ENCODE results near the gene PPM1D.
"Not testable (repeated sequence)": the region's sequence is repeated elsewhere in the genome, so short reads cannot be mapped to it uniquely, and the experiment has no call there.

PPM1D gene

GRCh38 chr17:60599620-60600489 lies at the start of gene PPM1D:
PPM1D (plus strand) TSS chr17:60600193; CDS start chr17:60600415, 222 bp downstream.
- in situ Hi-C loops (cut with MboI; ENCODE audit: low sequenced_read_pairs), result no loop called here

- in situ Hi-C loops (cut with MboI; ENCODE audit: low sequenced_read_pairs), result not testable (repeated sequence)
These were observed 47.7 kb upstream of the PPM1D start for GRCh38 chr17:60552255-60552654.

GRCh38 chr17:60554377-60554788 lies 45.6 kb upstream of the PPM1D start:
- in situ Hi-C loops (cut with MboI; ENCODE audit: low sequenced_read_pairs), result no loop called here

GRCh38 chr17:60555786-60556185 lies 44.2 kb upstream of the PPM1D start:
- in situ Hi-C loops (cut with MboI; ENCODE audit: low sequenced_read_pairs), result no loop called here

- in situ Hi-C loops (cut with MboI; ENCODE audit: low sequenced_read_pairs), result no loop called here
These were observed 42.2 kb upstream of the PPM1D start for GRCh38 chr17:60557805-60558204.

GRCh38 chr17:60559659-60559994 lies 40.4 kb upstream of the PPM1D start:
- in situ Hi-C loops (cut with MboI; ENCODE audit: low sequenced_read_pairs), result no loop called here

- in situ Hi-C loops (cut with MboI; ENCODE audit: low sequenced_read_pairs), result no loop called here
These were observed 39.8 kb upstream of the PPM1D start for GRCh38 chr17:60559995-60560859.

- in situ Hi-C loops (cut with MboI; ENCODE audit: low sequenced_read_pairs), result no loop called here
These were observed 39.1 kb upstream of the PPM1D start for GRCh38 chr17:60560860-60561257.

- in situ Hi-C loops (cut with MboI; ENCODE audit: low sequenced_read_pairs), result no loop called here
These were observed 37.6 kb upstream of the PPM1D start for GRCh38 chr17:60562421-60562820.

GRCh38 chr17:60563743-60564142 lies 36.2 kb upstream of the PPM1D start:
- in situ Hi-C loops (cut with MboI; ENCODE audit: low sequenced_read_pairs), result no loop called here

- in situ Hi-C loops (cut with MboI; ENCODE audit: low sequenced_read_pairs), result no loop called here
These were observed 34.8 kb upstream of the PPM1D start for GRCh38 chr17:60565233-60565632.

GRCh38 chr17:60573236-60574051 lies 26.5 kb upstream of the PPM1D start:
- in situ Hi-C loops (cut with MboI; ENCODE audit: low sequenced_read_pairs), result no loop called here

GRCh38 chr17:60577147-60577915 lies 22.7 kb upstream of the PPM1D start:
- in situ Hi-C loops (cut with MboI; ENCODE audit: low sequenced_read_pairs), result no loop called here

- in situ Hi-C loops (cut with MboI; ENCODE audit: low sequenced_read_pairs), result no loop called here
These were observed 20.9 kb upstream of the PPM1D start for GRCh38 chr17:60579090-60579489.

GRCh38 chr17:60579551-60579950 lies 20.4 kb upstream of the PPM1D start:
- in situ Hi-C loops (cut with MboI; ENCODE audit: low sequenced_read_pairs), result no loop called here

GRCh38 chr17:60583008-60583407 lies 17.0 kb upstream of the PPM1D start:
- in situ Hi-C loops (cut with MboI; ENCODE audit: low sequenced_read_pairs), result no loop called here

GRCh38 chr17:60585887-60586286 lies 14.1 kb upstream of the PPM1D start:
- in situ Hi-C loops (cut with MboI; ENCODE audit: low sequenced_read_pairs), result no loop called here

GRCh38 chr17:60586288-60586974 lies 13.6 kb upstream of the PPM1D start:
- in situ Hi-C loops (cut with MboI; ENCODE audit: low sequenced_read_pairs), result no loop called here

GRCh38 chr17:60590070-60590469 lies 9.9 kb upstream of the PPM1D start:
- in situ Hi-C loops (cut with MboI; ENCODE audit: low sequenced_read_pairs), result no loop called here

- in situ Hi-C loops (cut with MboI; ENCODE audit: low sequenced_read_pairs), result no loop called here
These were observed 7.2 kb upstream of the PPM1D start for GRCh38 chr17:60592750-60593149.
